Measurements from ENCODE around the gene LBH.

Gene LBH

GRCh38 chr2:30298302-30298701, 67.0 kb downstream of the LBH start:
- no peak for DNase-seq (ENCODE audit: low read depth, low spot score)
- no peak overlapping the region for H3K27ac ChIP-seq

GRCh38 chr2:30300122-30300455, 68.8 kb downstream of the LBH start:
- H3K27ac ChIP-seq = no peak overlapping the region
- DNase-seq (ENCODE audit: low read depth, low spot score) = no peak

DNA sequence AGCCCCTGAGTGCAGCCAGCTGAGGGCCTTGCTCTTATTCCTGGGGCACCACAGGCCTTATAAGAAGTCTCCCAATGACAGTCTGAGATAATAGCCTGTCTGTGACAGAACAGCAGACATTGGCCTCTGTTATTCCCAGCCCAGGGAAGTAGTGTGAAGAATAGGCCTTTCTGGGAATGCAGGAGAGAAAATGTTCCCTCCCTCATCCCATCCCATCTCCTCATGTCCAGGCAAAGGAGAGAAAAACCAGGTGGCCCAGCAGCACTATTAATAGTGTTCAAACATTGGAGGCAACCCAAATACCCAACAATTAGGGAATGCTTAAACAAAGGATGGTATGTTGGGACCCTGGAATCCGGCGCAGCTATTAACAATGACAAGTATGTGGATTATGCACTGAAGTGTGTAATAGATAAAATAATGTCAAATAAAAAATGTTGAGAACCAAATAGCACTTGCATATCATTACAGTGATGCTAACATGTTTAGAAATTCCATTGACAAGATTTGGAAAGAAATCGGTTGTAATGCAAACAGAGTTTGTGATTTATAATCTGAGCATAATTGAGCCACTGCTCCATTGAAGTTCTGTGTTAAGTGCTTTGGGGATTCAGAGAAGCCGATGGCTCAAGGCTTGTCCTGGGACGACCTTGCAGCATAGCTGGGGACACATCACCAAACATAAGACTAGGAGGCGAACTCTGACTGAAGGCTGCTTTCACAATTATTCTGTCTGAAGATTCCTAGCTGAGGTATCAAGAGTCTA, 69.3 kb downstream of the LBH start:
- no peak overlapping the region for H3K27ac ChIP-seq
- DNase-seq (ENCODE audit: low read depth, low spot score) = no peak

GRCh38 chr2:30301551-30301950, 70.2 kb downstream of the LBH start:
- no peak for DNase-seq (ENCODE audit: low read depth, low spot score)
- H3K27ac ChIP-seq = no peak overlapping the region

GRCh38 chr2:30302566-30302965, 71.2 kb downstream of the LBH start:
- no peak for DNase-seq (ENCODE audit: low read depth, low spot score)

GRCh38 chr2:30303095-30303494, 71.8 kb downstream of the LBH start:
- no peak for DNase-seq (ENCODE audit: low read depth, low spot score)
- no peak overlapping the region for H3K27ac ChIP-seq

More at GRCh38 chr2:30302566-30302965, 71.2 kb downstream of the LBH start:
- no peak overlapping the region for H3K27ac ChIP-seq

GRCh38 chr2:30305235-30305634, 73.9 kb downstream of the LBH start:
- peak; percentile 14 for DNase-seq (ENCODE audit: low read depth, low spot score)
- H3K27ac ChIP-seq = no peak overlapping the region

GRCh38 chr2:30306522-30306921, 75.2 kb downstream of the LBH start:
- H3K27ac ChIP-seq = no peak overlapping the region
- DNase-seq (ENCODE audit: low read depth, low spot score) = no peak

GRCh38 chr2:30308280-30308679, 76.9 kb downstream of the LBH start:
- H3K27ac ChIP-seq = no peak overlapping the region

More at GRCh38 chr2:30308280-30308679, 76.9 kb downstream of the LBH start:
- no peak for DNase-seq (ENCODE audit: low read depth, low spot score)
